ENCODE measurements around the gene EXOC6.

DNA sequence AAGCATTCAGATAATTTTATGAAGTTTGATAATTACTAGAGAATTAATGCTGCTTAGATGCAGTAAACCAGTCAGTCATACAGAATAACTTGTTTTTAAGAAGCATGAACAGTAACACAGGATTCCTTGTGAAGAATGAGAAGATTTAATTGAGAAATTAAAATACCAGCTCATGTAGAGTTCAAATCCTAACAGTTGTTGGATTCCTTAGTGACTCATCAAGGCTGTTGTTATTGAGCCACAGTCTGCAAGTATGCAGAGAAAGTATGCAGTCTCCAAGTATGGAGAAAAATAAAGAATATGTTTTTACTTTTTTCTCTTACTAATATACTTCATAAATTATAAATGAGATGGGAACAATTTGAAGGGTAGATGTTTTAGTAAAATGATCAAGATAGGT lies 182.1 kb downstream of the EXOC6 start:
- TF ChIP-seq, protein P1, sequence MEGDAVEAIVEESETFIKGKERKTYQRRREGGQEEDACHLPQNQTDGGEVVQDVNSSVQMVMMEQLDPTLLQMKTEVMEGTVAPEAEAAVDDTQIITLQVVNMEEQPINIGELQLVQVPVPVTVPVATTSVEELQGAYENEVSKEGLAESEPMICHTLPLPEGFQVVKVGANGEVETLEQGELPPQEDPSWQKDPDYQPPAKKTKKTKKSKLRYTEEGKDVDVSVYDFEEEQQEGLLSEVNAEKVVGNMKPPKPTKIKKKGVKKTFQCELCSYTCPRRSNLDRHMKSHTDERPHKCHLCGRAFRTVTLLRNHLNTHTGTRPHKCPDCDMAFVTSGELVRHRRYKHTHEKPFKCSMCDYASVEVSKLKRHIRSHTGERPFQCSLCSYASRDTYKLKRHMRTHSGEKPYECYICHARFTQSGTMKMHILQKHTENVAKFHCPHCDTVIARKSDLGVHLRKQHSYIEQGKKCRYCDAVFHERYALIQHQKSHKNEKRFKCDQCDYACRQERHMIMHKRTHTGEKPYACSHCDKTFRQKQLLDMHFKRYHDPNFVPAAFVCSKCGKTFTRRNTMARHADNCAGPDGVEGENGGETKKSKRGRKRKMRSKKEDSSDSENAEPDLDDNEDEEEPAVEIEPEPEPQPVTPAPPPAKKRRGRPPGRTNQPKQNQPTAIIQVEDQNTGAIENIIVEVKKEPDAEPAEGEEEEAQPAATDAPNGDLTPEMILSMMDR (IDR thresholded peaks at IDR 0.05), result no peak
- TF ChIP-seq POLR2A (IDR thresholded peaks at IDR 0.05), result no peak
